Heart left ventricle (tissue), 16 donors: ENCODE measurements around the gene FAM83G. TPM values are rescaled to one million over a fixed set of nuclear protein-coding genes. Genes with fewer than 3 reads are reported as not detected.
"Not testable (repeated sequence)": the region's sequence is repeated elsewhere in the genome, so short reads cannot be mapped to it uniquely, and the experiment has no call there.

Experiments used
- ATAC-seq, 4 donors: fragments of 200-7000 bp; cut with Tn5 transposase; one replicate each; pipeline ENCODE4 v1.9.1; 2020 to 2022; ENCODE audit warnings: moderate library complexity in 4 of 4, mild to moderate bottlenecking in 3 of 4, moderate number of reproducible peaks in 1 of 4
- DNase-seq, 5 donors: peaks; one replicate each; pipeline ENCODE4 v3.0.0-alpha.2; 2020
- H3K27ac ChIP-seq, 12 donors: fragments of 200-600 bp; sonication (generic) in 4 of 12; one replicate each; pipeline versions ENCODE4 v1.5.0 to v1.8.0; 2016 to 2022; ENCODE audit warnings: mild to moderate bottlenecking in 2 of 12
- H3K27me3 ChIP-seq, 9 donors: fragments of 200-600 bp; sonication (generic) in 2 of 9; one replicate each; pipeline versions ENCODE4 v1.5.1 to v1.8.0; 2016 to 2022; ENCODE audit warnings: mild to moderate bottlenecking in 3 of 9
- H3K36me3 ChIP-seq, 9 donors: fragments of 200-600 bp; sonication (generic) in 2 of 9; one replicate each; pipeline versions ENCODE4 v1.5.0 to v1.8.0; 2018 to 2022; ENCODE audit warnings: mild to moderate bottlenecking in 2 of 9
- H3K4me1 ChIP-seq, 12 donors: fragments of 200-600 bp; sonication (generic) in 4 of 12; one replicate each; pipeline versions ENCODE4 v1.5.0 to v1.8.0; 2016 to 2022; ENCODE audit warnings: mild to moderate bottlenecking in 3 of 12
- H3K4me3 ChIP-seq, 12 donors: fragments of 200-600 bp; sonication (generic) in 4 of 12; one replicate each; pipeline versions ENCODE4 v1.5.0 to v1.8.0; 2017 to 2022; ENCODE audit warnings: mild to moderate bottlenecking in 9 of 12, moderate library complexity in 4 of 12
- H3K9me3 ChIP-seq, 12 donors: fragments of 200-600 bp; sonication (generic) in 4 of 12; one replicate each; pipeline versions ENCODE4 v1.5.0 to v1.8.0; 2016 to 2022; ENCODE audit warnings: mild to moderate bottlenecking in 1 of 12
- CTCF ChIP-seq, 12 donors: fragments of 200-600 bp; sonication (generic) in 4 of 12; IDR thresholded peaks; one replicate each; pipeline versions ENCODE4 v1.5.0 to v1.8.0; 2018 to 2022; ENCODE audit warnings: antibody characterized with exemption in 12 of 12, mild to moderate bottlenecking in 5 of 12
- POLR2A ChIP-seq, 2 donors: fragments of 450-650 bp; IDR thresholded peaks; one replicate each; pipeline ENCODE4 v1.6.1; 2017; ENCODE audit warnings: antibody characterized with exemption in 2 of 2, mild to moderate bottlenecking in 2 of 2, moderate library complexity in 2 of 2
- WGBS, 4 donors: extraction: QIAGEN DNeasy Blood & Tissue Kit in 2 of 4; methylation state at CpG; one replicate each; pipeline versions ENCODE4 v1.1.5 to v1.1.7; 2013 to 2018; 5-methylcytosine and 5-hydroxymethylcytosine counted together
- intact Hi-C, 10 donors: fragments of 100-400 bp; cut with DNase I; formaldehyde crosslinking; loops; one replicate each; pipeline versions ENCODE4 v1.11.1 to v1.14.2; 2022
- polyA plus RNA-seq, 2 donors: library from polyadenylated mRNA; stranded (reverse); fragments of 200-250 nt; gene quantifications; one replicate each; pipeline ENCODE4 v1.2.3, GENCODE V29; 2013
- total RNA-seq, 9 donors: library from RNA; depleted of rRNA in 2 of 9; stranded (reverse); fragments of >200 nt in 2 of 9; fragmentation: NEBNext Ultra II Directional in 3 of 9; extraction: Animal tissue kit (Norgen Biotek cat#: 25700) in 3 of 9; gene quantifications; one replicate each; pipeline versions ENCODE4 v1.1.0 to v1.2.4, GENCODE V29; 2016 to 2023
- donor health status: ischemic (EF 13 %, LVEDD 7.1; RV severe dilation, severe dysfunction).
- donor health status: healthy with polysubstance abuse.
- donor health status: DM: no; HTN: yes; CAD: no.
- donor health status: DM: no; HTN: no; CAD: no.
- donor health status: ischemic (EF 25% LVEDD 6.9; RV normal size, moderate dysfunction).
- donor health status: ischemic (EF 25% LVEDD 5.7; RV mildly dilated, moderate dysfunction).
- donor health status: healthy.
- donor health status: DM: yes; HTN: yes; CAD: no.
- donor health status: ischemic (EF 35%, LVEDD 5.7; RV mildly dilated, moderate dysfunction).
- donor health status: nonischemic (EF 11% LVEDD 7.7; RV severe dilation, severe dysfunction).
- donor health status: DM: yes; HTN: yes; CAD: no.
- donor health status: PGD.
- donor health status: ischemic (EF 29% LVEDD 5.4; RV normal size, mild dysfunction).
- donor health status: nonischemic (EF 23%, LVEDD 6.1; RV moderate dilation, normal function).

Gene FAM83G
- total and polyA plus RNA-seq, 11 donors = 1.2 to 12.8 (median 1.8) TPM

DNA sequence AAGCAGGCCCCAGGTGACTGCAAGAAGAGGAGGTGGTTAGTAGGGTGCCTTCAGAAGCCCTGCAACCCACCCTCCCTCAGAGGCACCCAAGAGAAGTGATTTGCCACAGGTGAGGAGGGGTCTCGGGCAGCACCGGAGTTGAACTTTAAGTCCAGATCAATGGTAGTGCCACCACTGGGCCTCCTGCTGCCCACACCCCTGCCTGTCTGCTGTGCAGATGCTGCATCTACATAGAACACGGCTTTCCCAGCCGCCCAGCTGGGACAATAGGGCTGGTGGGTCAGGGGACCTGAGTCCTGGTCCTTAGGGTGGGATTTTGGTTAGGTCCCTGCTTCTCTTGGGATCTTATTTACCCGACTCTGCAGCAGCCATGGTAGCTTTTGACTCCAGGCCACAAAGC lies 17.6 kb upstream of the FAM83G start:
- DNase-seq (peak in 2 of 5 donors; percentile 7 to 48), ATAC-seq (no peak)
- Histone ChIP-seq H3K36me3 (no peaks in the 10 kb centered on the region), H3K4me3 (no peak overlapping the region), H3K4me1 (no peaks in the 10 kb centered on the region), H3K27ac (no peak overlapping the region), H3K9me3 (no peaks in the 10 kb centered on the region), H3K27me3 (no peaks in the 10 kb centered on the region)
- intact Hi-C loops = loop anchor here in 1 of 10 donors (5.0 kb wide), 1 partner anchor 55 kb away; no protein-coding TSS in a partner anchor
- 87 to 97% (median 94%) methylated on average over 4 to 5 of the region's 5 CpGs for WGBS, 4 donors
- no peak for TF ChIP-seq CTCF (IDR thresholded peaks at IDR 0.05)
- TF ChIP-seq POLR2A (IDR thresholded peaks at IDR 0.05) = no peak

- Histone ChIP-seq H3K4me3 (no peak overlapping the region), H3K27me3 (no peaks in the 10 kb centered on the region), H3K27ac (no peak overlapping the region), H3K36me3 (no peaks in the 10 kb centered on the region), H3K4me1 (no peaks in the 10 kb centered on the region), H3K9me3 (no peaks in the 10 kb centered on the region)
- no peak for ATAC-seq
- TF ChIP-seq POLR2A (IDR thresholded peaks at IDR 0.05) = no peak
- no peak for TF ChIP-seq CTCF (IDR thresholded peaks at IDR 0.05)
- WGBS, 4 donors = 94 to 99% (median 96%) methylated on average over 16 to 24 of the region's 24 CpGs
- intact Hi-C loops = loop anchor here in 1 of 10 donors (5.0 kb wide), 1 partner anchor 54 kb away; no protein-coding TSS in a partner anchor
- DNase-seq = peak in 3 of 5 donors; percentile 21 to 55 (median 24)
These were observed 17.1 kb upstream of the FAM83G start for GRCh38 chr17:19021622-19022083.

DNA sequence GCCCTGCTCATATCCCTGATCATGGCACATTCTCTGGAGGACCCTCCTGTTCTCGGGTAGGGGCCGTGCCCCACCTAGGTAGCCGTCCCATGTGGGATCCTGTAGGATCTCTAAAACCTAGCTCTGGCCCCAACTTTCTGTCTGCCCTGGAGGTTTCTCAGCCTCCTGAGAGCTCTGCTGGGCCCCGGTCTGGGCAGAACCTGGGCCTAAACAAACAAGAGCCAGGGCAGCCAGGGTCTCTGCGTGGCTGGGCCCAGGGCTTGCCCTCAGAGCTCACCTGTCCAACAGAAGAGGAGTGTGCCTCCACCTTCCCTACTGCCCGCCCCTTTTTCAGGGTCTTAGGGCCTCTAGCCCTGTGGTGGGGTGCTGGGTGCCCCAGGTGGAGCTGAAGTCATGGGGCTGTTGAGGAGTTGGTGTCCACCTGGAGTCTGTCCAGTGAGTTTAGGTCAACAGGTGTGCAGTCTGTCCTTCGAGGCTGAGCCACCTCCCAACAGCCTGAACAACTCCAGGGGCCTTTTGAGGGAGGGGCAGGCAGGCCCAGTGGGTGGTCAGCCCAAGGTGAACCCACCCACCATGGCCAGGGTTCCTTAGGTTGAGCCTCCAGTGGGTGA lies 16.6 kb upstream of the FAM83G start:
- WGBS, 4 donors = 93 to 97% (median 95%) methylated on average over 6 to 7 of the region's 7 CpGs
- H3K4me1 ChIP-seq, H3K27ac ChIP-seq, H3K27me3 ChIP-seq, H3K4me3 ChIP-seq, ATAC-seq, H3K9me3 ChIP-seq, H3K36me3 ChIP-seq: not testable (repeated sequence)
- intact Hi-C loops = loop anchor here in 1 of 10 donors (5.0 kb wide), 1 partner anchor 54 kb away; no protein-coding TSS in a partner anchor
- DNase-seq = peak in 2 of 5 donors; percentile 9 to 54

DNA sequence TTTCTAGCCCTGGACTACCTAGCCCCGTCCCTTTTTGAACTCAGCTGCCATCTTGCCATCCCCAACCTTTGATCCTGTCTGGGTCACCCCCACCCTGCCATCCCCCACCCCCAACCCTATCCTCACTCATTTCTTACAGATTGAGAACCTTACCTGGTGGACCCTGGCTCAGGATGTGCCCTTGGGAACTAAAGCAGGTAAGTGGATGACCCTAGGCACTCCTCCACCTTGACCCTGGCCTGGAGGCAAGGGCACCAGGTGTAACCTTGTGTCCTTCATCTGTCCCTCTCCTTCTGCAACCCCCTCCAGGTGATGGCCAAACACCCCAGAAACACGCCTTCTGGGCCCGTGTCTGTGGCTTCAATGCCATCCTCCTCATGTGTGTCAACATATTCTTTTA lies 15.5 kb upstream of the FAM83G start:
- TF ChIP-seq POLR2A (IDR thresholded peaks at IDR 0.05) = no peak
- TF ChIP-seq CTCF (IDR thresholded peaks at IDR 0.05) = no peak
- Histone ChIP-seq H3K4me3 (no peak overlapping the region), H3K4me1 (no peaks in the 10 kb centered on the region), H3K27me3 (peaks cover 0 to 3% (median 0%) of the 10 kb centered on the region in 9 donors), H3K36me3 (no peaks in the 10 kb centered on the region), H3K9me3 (no peaks in the 10 kb centered on the region), H3K27ac (no peak overlapping the region)
- DNase-seq (peak in 1 of 5 donors; percentile 20), ATAC-seq (no peak)
- 92 to 96% (median 92%) methylated on average over 3 of the region's 3 CpGs for WGBS, 4 donors
- intact Hi-C loops = loop anchor here in 1 of 10 donors (5.0 kb wide), 1 partner anchor 53 kb away; no protein-coding TSS in a partner anchor
